HG03575 (cell line): Measurements from ENCODE around the gene NR1I3.
"Not testable (repeated sequence)": the region's sequence is repeated elsewhere in the genome, so short reads cannot be mapped to it uniquely, and the experiment has no call there.

ENCODE experiments used
- ATAC-seq: cut with Tn5 transposase; IDR thresholded peaks from one replicate; pipeline ENCODE4 v1.9.1; 2021; ENCODE audit not compliant: unreplicated experiment, insufficient number of reproducible peaks, low FRiP score; ENCODE audit errors: extremely low read depth

Gene NR1I3

GRCh38 chr1:161255955-161256520, 18.0 kb upstream of the NR1I3 start:
- not testable (repeated sequence) for ATAC-seq

DNA sequence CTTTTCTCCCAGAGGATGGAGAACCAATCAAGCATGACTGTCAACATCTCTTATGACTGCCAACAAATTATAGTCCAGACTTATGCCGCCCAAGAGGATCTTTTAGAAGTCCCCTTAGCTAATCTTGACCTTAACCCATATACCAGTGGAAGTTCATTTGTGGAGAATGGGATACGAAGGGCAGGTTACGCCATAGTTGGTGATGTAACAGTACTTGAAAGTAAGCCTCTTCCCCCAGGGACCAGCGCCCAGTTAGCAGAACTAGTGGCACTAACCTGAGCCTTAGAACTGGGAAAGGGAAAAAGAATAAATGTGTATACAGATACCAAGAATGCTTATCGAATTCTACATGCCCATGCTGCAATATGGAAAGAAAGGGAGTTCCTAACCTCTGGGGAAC, 17.3 kb upstream of the NR1I3 start:
- ATAC-seq = not testable (repeated sequence)

- ATAC-seq = no peak
Measured at GRCh38 chr1:161251579-161251978, 13.6 kb upstream of the NR1I3 start.

DNA sequence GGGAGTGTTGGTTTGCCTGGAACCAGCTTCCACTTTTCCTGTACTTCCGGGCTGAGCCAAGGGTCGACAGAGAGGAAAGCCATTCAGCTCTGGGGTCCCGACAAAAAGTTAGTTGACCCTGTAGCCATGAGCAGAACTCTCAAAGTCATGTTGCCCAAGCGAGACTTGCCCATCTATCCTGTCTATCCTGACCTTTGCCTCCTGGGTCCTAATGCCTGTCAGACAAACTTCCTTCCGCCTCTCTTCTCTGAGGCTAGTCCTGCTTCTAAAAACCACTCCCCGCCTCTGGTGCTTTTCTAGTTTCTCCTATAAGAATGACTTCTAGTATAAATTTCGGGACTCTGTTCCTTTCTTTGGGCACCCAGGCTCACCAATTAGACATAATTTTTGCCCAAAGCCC, 12.8 kb upstream of the NR1I3 start:
- no peak for ATAC-seq

DNA sequence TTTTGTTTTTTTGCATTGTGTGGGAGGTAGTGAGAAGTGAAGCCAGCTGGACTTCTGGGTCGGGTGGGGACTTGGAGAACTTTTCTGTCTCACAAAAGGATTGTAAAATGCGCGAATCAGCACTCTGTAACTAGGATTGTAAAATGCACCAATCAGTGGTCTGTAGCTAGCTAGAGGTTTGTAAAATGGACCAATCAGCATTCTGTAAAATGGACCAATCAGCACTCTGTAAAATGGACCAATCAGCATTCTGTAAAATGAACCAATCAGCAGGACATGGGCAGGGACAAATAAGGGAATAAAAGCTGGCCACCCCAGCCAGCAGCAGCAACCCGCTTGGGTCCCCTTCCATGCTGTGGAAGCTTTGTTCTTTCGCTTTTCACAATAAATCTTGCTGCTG, 12.1 kb upstream of the NR1I3 start:
- ATAC-seq = not testable (repeated sequence)

GRCh38 chr1:161244888-161245287, 6.9 kb upstream of the NR1I3 start:
- no peak for ATAC-seq

DNA sequence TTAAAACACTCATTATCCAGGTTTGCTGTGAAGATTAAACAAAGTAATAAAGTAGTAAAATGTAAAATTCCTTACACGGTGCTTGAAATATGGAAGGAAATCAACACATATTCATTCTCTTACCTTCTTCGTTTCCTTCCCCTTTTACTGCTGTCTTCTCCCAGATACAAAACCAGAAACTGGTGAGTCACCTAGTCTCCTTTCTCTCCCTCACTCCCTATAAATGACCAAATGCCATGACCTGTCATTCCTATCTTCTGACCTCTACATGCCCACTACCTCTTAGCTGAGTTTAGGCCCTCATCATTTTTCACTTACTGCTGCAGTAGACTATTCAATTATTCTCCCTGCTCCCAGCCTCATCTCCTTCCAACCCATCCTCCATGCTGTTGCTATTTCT, 4.3 kb upstream of the NR1I3 start:
- ATAC-seq = no peak

GRCh38 chr1:161241682-161242081, 3.7 kb upstream of the NR1I3 start:
- no peak for ATAC-seq

DNA sequence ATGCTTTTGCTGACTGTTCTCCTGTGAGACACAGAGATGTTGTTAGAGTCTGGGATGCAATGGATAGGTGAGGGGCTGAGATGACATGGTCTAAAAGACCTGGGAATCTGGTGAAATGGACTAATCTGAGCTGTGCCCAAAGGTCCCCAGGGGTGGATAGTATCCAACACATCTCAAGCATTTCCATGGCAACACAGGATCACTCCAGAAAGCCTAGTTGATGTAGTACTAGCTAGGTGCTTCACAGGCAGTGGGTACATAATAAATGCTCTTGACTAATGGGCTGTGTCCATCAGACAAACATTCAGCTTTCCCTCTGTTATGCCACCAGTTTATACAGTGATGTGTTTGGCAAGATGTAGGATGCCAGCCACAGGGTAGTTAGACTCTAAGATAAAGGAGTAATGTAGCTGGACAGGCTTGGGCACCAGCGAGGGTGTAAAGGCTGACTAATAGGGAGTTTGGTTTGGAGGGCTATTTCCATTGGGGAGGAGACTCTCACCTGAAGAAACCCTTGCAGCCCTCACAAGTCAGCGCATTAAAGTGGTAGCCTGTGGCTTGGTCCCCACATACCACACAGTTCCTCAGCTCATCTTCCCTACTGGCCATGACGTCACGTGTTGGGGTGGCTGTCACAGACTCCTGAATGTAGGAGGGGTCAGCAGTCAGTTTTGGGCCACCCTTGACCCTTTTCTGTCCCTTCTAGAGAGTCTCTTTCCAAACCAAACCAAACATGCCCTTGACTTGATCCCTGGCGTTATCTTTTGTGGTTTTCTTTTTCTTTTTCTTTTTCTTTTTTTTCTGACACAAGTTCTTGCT, 1.8 kb downstream of the NR1I3 start:
- ATAC-seq = no peak

DNA sequence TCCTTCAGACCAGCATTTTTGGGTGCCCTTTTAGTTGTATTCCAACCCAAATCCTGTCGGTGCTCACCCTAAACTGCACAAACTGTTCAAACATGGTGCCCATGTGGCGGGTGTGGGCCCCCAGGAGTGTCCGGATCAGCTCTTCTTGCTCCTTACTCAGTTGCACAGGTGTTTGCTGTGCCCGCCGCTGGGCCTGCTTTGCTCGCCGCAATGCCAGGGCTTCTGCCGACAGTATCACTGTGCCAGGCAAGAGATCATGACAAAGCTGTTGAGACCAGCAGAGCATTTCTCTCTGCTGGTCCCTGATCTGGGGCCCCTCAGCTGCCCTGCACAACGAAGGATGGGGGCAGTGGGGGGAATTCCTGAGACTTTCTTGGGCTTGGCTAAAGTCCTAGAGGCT, 4.9 kb downstream of the NR1I3 start:
- no peak for ATAC-seq

DNA sequence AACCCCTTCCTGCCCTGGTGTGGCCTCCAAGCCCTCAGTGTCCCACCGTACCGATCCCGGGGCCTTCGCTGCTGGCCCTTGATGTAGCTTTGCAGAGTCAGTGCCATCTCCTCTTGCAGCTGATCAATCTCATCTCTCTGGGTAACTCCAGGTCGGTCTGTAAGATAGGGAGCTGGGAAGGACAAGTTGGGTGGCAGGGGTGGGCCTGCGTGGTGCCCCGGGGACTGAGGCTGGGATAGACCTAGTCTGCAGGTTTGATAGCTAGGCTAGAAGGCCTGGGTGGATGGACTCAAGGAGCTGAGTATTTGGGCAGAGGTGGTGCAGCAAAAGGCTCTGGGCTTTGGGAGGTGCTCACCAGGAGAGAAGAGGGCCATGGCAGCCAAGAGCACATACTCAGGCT, 7.2 kb downstream of the NR1I3 start:
- ATAC-seq = no peak

DNA sequence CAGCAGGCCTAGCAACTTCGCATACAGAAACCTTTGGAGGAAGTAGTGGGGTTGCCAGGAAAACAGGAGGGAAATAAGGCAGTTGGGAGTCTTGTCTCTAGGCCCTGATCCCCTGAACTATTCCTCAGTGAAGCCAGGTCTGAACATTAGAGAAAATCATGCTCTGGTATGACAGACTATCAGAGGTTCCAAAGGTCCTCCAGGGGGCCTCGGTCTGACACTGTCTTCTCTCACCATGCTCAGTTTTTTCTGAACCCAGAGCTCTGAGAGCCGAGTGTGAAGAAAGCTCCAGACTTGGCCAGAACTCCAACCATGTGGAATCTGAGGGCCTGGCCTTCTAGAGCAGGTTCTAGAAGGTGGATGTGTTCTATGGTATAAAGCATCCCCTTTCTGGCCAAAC, 8.1 kb downstream of the NR1I3 start:
- ATAC-seq = no peak

- no peak for ATAC-seq
Measured at GRCh38 chr1:161228032-161228431, 10.0 kb downstream of the NR1I3 start.

DNA sequence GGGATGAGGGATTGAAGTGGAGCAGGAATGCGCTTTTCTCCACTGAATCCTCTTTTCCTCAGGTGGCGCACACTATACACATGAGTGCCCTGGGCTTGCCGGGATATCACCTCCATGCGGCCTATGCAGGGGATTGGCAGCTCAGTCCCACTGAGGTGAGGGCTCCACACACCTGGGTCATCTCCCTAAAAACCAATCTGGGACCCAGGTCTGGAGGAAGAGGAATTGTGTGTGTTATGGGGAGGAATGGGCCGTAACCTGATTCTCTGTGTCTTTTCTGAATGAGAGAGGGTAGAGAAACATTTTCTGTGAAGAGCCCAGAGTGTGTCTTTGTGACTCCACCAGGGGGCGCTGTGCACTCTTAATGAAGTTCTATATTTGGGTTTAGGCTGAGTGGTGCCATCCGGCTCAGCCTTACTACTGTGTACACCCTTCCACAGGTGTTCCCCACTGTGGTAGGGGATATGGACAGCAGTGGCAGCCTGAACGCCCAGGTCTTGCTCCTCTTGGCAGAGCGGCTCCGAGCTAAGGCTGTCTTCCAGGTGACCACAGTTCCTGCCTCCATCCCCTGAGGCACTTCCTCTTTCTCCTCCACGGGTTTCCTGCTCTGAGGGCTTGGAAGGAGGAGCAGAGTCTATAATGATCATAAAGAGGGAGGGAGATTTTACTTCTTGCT, 10.7 kb downstream of the NR1I3 start:
- no peak for ATAC-seq

DNA sequence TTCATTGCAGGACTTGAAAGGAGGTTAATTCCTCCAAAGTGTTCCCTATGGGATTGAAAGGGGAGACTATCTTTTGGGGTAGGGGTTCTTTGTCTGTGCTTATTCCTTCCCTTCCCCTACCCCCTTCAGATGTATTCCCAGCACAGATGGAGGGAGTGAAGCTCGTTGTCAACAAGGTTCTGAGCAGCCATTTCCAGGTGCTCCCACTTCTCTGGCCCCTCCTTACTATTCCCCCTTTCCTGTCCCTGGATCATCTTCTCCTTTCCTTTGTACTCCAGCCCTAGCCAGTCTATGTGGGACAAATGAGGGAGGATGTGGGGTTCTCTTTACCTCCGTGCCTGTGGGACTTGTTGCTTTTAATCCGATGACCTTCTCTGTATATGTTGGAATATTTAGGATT, 11.2 kb downstream of the NR1I3 start:
- no peak for ATAC-seq

- no peak for ATAC-seq
Measured at GRCh38 chr1:161226320-161226711, 11.7 kb downstream of the NR1I3 start.

- ATAC-seq = peak; percentile 77
Measured at GRCh38 chr1:161225534-161226319, 12.3 kb downstream of the NR1I3 start, which contains the start of gene TOMM40L. TSS of gene TOMM40L (plus strand) at chr1:161226060. CDS start at chr1:161226490, 430 bp downstream.

DNA sequence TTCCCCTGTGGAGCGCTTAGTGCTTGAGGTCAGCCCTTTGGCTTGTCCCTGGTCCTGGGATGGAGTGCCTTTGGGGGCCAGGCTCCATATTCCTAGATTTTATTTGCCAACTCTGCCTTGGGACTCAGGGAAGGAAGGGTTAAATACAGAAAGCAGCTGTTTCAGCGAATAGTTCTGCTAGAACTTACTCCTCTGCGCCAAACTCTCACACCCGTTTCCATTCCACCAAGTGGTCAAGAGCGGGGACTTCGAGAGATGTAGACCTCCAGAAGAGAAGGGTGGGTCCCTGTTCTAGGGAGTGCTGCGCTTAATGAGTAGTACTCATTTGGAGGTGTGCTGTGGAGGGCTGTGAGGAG, 12.8 kb downstream of the NR1I3 start:
- no peak for ATAC-seq

DNA sequence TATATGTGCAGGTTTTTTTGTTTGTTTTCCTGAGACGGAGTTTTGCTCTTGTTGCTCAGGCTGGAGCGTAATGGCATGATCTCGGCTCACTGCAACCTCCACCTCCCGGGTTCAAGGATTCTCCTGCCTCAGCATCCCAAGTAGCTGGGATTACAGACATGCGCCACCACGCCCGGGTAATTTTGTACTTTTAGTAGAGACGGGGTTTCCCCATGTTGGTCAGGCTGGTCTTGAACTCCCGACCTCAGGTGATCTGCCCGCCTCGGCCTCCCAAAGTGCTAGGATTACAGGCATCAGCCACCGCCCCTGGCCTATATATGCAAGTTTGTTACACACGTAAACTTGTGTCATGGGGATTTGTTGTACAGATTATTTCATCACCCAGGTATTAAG, 13.3 kb downstream of the NR1I3 start:
- not testable (repeated sequence) for ATAC-seq
